GM23248 (cell line): ENCODE data around the gene PAK1.

Experiments
- EZH2 ChIP-seq: fragments of 200-600 bp; sonication (generic); IDR thresholded peaks from 2 replicates; pipeline ENCODE4 v1.6.1; 2018; ENCODE audit warnings: antibody characterized with exemption, mild to moderate bottlenecking; ENCODE audit not compliant: insufficient read depth, poor library complexity, severe bottlenecking
- EZH2phosphoT487 ChIP-seq: fragments of 200-600 bp; sonication (generic); IDR thresholded peaks from 2 replicates; pipeline ENCODE4 v1.6.1; 2018; ENCODE audit warnings: antibody characterized with exemption, moderate library complexity, mild to moderate bottlenecking, low read depth; ENCODE audit not compliant: insufficient read depth

GRCh38 chr11:77372726-77373125, 101.2 kb downstream of the PAK1 start:
- TF ChIP-seq EZH2, result no peak
- TF ChIP-seq EZH2phosphoT487, result no peak
